CD14-positive monocyte (primary cell): ENCODE data around the gene MISP. TPM values are rescaled to one million over a fixed set of nuclear protein-coding genes. Genes with fewer than 3 reads are reported as not detected.

ENCODE experiments used
- DNase-seq, 3 donors: peaks; one replicate each; pipeline ENCODE4 v3.0.0-alpha.2; 2011 to 2022
- H2AFZ ChIP-seq: 2 replicates; pipeline ENCODE4 v1.6.0; 2012; ENCODE audit warnings: mild to moderate bottlenecking, low read depth, low read length, inconsistent platforms; ENCODE audit not compliant: insufficient read depth, poor library complexity, severe bottlenecking
- H3K27ac ChIP-seq, 2 donors: 1 replicate in 1 of 2; 2 replicates in 1 of 2; pipeline ENCODE4 v1.5.1; 2012 to 2013; ENCODE audit warnings: low read length in 2 of 2, control low read depth in 1 of 2, inconsistent platforms in 1 of 2, low read depth in 1 of 2, mild to moderate bottlenecking in 1 of 2
- H3K27me3 ChIP-seq, 2 donors: one replicate each; pipeline versions ENCODE4 v1.6.0 to v1.6.1; 2011 to 2013; ENCODE audit warnings: low read length in 2 of 2; ENCODE audit not compliant: control insufficient read depth in 2 of 2, insufficient read depth in 2 of 2
- H3K36me3 ChIP-seq, 2 donors: replicated peaks in 1 of 2; 1 replicate in 1 of 2; 2 replicates in 1 of 2; pipeline versions ENCODE4 v1.5.1 to v1.6.1; 2012 to 2013; ENCODE audit warnings: low read length in 2 of 2, control low read depth in 1 of 2, inconsistent platforms in 1 of 2, mild to moderate bottlenecking in 1 of 2; ENCODE audit not compliant: insufficient read depth in 2 of 2, control insufficient read depth in 1 of 2
- H3K4me1 ChIP-seq, 2 donors: 1 replicate in 1 of 2; 2 replicates in 1 of 2; pipeline versions ENCODE4 v1.5.1 to v1.6.1; 2012 to 2013; ENCODE audit warnings: low read length in 2 of 2, control low read depth in 1 of 2, inconsistent platforms in 1 of 2, mild to moderate bottlenecking in 1 of 2, moderate library complexity in 1 of 2; ENCODE audit not compliant: insufficient read depth in 2 of 2, control insufficient read depth in 1 of 2
- H3K4me2 ChIP-seq: replicated peaks from 2 replicates; pipeline ENCODE3; 2012; ENCODE audit warnings: low read length, moderate library complexity, mild to moderate bottlenecking; ENCODE audit not compliant: poor library complexity, severe bottlenecking; ENCODE audit errors: extremely low read depth
- H3K4me3 ChIP-seq, 3 experiments: fragments of 200-600 bp in 1 of 3; sonication (generic) in 1 of 3; replicated peaks in 1 of 3; 1 replicate in 2 of 3; 2 replicates in 1 of 3; pipeline ENCODE4 v1.5.1; 2011 to 2013; ENCODE audit warnings: low read length in 3 of 3, mild to moderate bottlenecking in 3 of 3, control low read depth in 2 of 3, low read depth in 2 of 3, inconsistent platforms in 1 of 3, moderate library complexity in 1 of 3
- H3K79me2 ChIP-seq: 2 replicates; pipeline ENCODE4 v1.6.0; 2012; ENCODE audit warnings: mild to moderate bottlenecking, control low read depth, inconsistent platforms, low read length, moderate library complexity; ENCODE audit not compliant: insufficient read depth
- H3K9ac ChIP-seq: 2 replicates; pipeline ENCODE4 v1.6.0; 2017; ENCODE audit warnings: low read length, mild to moderate bottlenecking; ENCODE audit not compliant: insufficient read depth, poor library complexity, severe bottlenecking
- H3K9me3 ChIP-seq, 2 donors: replicated peaks in 1 of 2; 1 replicate in 1 of 2; 2 replicates in 1 of 2; pipeline versions ENCODE4 v1.5.1 to v1.6.1; 2012 to 2013; ENCODE audit warnings: low read length in 2 of 2, control low read depth in 1 of 2; ENCODE audit not compliant: control insufficient read depth in 1 of 2, insufficient read depth in 1 of 2
- H4K20me1 ChIP-seq: 2 replicates; pipeline ENCODE4 v1.6.0; 2012; ENCODE audit warnings: mild to moderate bottlenecking, low read length, control low read depth, moderate library complexity; ENCODE audit not compliant: insufficient read depth
- H3K27ac Mint-ChIP-seq, 7 donors: one replicate each; pipeline ENCODE4 v1.8.0; 2020; ENCODE audit warnings: mild to moderate bottlenecking in 7 of 7, mixed read lengths in 7 of 7, moderate library complexity in 6 of 7, inconsistent platforms in 2 of 7
- H3K27me3 Mint-ChIP-seq, 3 donors: one replicate each; pipeline ENCODE4 v1.8.0; 2021 to 2022; ENCODE audit warnings: low read depth in 3 of 3, mild to moderate bottlenecking in 3 of 3, mixed read lengths in 3 of 3, moderate library complexity in 3 of 3, inconsistent platforms in 1 of 3
- H3K36me3 Mint-ChIP-seq, 2 donors: one replicate each; pipeline ENCODE4 v1.8.0; 2020; ENCODE audit warnings: mixed read lengths in 2 of 2, inconsistent platforms in 1 of 2, mild to moderate bottlenecking in 1 of 2
- H3K4me1 Mint-ChIP-seq: one replicate; pipeline ENCODE4 v1.8.0; 2020; ENCODE audit warnings: mild to moderate bottlenecking, mixed read lengths
- H3K4me3 Mint-ChIP-seq, 2 donors: one replicate each; pipeline ENCODE4 v1.8.0; 2020; ENCODE audit warnings: mild to moderate bottlenecking in 2 of 2, mixed read lengths in 2 of 2, moderate library complexity in 1 of 2
- H3K9me3 Mint-ChIP-seq, 7 donors: one replicate each; pipeline ENCODE4 v1.8.0; 2020 to 2022; ENCODE audit warnings: mixed read lengths in 7 of 7, mild to moderate bottlenecking in 6 of 7, moderate library complexity in 6 of 7, inconsistent platforms in 2 of 7
- WGBS: methylation state at CpG from one replicate; pipeline ENCODE4 v1.1.5; 2013; ENCODE audit warnings: missing lambda C conversion rate; ENCODE audit not compliant: insufficient coverage; 5-methylcytosine and 5-hydroxymethylcytosine counted together
- intact Hi-C, 2 donors: fragments of 100-400 bp; cut with micrococcal nuclease; formaldehyde crosslinking; loops; one replicate each; pipeline versions ENCODE4 v1.15.0 to v1.15.1; 2023
- polyA plus RNA-seq, 3 donors: library from polyadenylated mRNA; depleted of rRNA in 1 of 3; unstranded in 2 of 3; stranded (reverse) in 1 of 3; fragments of 300-500 nt in 2 of 3; fragments of >200 nt in 1 of 3; fragmentation: Illumina TruSeq in 2 of 3; gene quantifications; 1 replicate in 2 of 3; 2 replicates in 1 of 3; pipeline ENCODE4 v1.2.3, GENCODE V29; 2012 to 2021
- TF ChIP-seq, protein P1 (sequence below): fragments of 200-600 bp; IDR thresholded peaks from one replicate; pipeline ENCODE4 v1.8.0; 2022; ENCODE audit warnings: antibody characterized with exemption, mild to moderate bottlenecking

Gene MISP
- polyA plus RNA-seq, 3 donors, result not detected

DNA sequence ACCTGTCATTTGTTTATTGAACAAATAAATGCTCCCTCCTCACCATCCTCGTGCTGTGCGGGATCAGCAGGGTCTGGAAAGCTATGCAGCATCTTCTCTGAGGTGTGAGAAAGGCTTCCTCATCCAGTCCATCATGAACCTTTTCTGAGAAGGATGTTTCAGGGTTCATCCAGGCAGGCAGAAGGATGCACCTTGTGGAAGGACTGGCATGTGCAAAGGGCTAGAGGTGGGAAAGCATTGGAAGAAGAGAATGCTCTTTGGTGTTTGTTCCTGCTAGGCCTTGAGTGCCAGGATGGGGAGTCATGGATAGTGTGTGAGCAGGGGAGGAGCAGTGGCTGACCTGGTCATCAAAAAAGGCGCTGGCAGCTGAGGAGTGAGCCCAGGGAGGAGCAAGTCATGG, 35.6 kb upstream of the MISP start:
- H3K4me1 ChIP-seq, result peaks cover 10 to 17% of the 10 kb centered on the region in 2 donors
- H4K20me1 ChIP-seq, result no peaks in the 10 kb centered on the region
- H2AFZ ChIP-seq, result no peak overlapping the region
- no peak for DNase-seq
- H3K36me3 ChIP-seq, result no peaks in the 10 kb centered on the region
- no peak overlapping the region for H3K27ac ChIP-seq
- peaks cover 8 to 20% (median 10%) of the 10 kb centered on the region in 7 donors for H3K9me3 Mint-ChIP-seq
- intact Hi-C loops, result no loop called here
- H3K36me3 Mint-ChIP-seq, result peaks cover 0 to 6% of the 10 kb centered on the region in 2 donors
- H3K4me3 ChIP-seq, result no peak overlapping the region
- H3K4me2 ChIP-seq, result no peak overlapping the region
- no peak overlapping the region for H3K9ac ChIP-seq
- H3K4me1 Mint-ChIP-seq, result peaks cover 5% of the 10 kb centered on the region
- no peak overlapping the region for H3K4me3 Mint-ChIP-seq
- WGBS, result 100% methylated on average over 1 of the region's 3 CpGs
- peaks cover 3 to 24% of the 10 kb centered on the region in 2 donors for H3K27me3 ChIP-seq
- H3K27ac Mint-ChIP-seq, result no peak overlapping the region
- H3K9me3 ChIP-seq, result peaks cover 5 to 8% of the 10 kb centered on the region in 2 donors
- H3K27me3 Mint-ChIP-seq, result peaks cover 24 to 33% (median 26%) of the 10 kb centered on the region in 3 donors
- no peaks in the 10 kb centered on the region for H3K79me2 ChIP-seq
- TF ChIP-seq, protein P1, sequence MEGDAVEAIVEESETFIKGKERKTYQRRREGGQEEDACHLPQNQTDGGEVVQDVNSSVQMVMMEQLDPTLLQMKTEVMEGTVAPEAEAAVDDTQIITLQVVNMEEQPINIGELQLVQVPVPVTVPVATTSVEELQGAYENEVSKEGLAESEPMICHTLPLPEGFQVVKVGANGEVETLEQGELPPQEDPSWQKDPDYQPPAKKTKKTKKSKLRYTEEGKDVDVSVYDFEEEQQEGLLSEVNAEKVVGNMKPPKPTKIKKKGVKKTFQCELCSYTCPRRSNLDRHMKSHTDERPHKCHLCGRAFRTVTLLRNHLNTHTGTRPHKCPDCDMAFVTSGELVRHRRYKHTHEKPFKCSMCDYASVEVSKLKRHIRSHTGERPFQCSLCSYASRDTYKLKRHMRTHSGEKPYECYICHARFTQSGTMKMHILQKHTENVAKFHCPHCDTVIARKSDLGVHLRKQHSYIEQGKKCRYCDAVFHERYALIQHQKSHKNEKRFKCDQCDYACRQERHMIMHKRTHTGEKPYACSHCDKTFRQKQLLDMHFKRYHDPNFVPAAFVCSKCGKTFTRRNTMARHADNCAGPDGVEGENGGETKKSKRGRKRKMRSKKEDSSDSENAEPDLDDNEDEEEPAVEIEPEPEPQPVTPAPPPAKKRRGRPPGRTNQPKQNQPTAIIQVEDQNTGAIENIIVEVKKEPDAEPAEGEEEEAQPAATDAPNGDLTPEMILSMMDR, result no peak

DNA sequence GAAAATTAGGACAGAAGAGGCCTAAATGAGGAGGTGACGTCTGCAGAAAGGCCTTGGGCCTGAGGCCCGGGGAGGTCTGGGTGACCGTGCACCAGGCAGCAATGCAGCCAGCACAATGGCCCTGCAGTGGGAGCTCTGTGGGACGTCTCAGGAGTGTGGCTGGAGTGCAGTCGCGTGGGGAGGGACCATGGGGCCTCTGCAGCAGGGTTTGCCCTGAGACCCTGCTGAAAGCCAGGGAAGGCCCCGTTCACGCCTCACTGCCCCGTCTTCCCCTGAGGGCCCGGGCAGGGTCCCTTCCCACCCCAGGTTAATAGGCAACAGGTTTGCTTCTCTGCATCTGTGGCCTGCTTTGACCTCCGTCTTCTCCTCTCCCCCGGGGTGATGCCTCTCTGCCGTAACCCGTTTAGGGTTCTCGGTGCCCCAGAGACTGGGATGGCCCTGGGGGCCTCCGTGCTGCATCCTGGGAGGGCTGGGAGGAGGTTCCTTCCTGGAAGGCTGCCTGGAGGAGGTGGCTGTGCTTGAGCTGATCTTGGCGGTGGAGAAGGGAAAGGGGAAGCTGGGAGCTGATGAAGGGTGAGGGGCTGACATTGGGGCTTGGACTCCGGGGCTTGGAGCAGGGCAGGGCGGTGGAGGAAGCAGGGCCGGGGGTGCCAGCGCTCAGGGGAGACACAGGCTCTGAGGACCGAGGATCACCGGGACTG, 32.5 kb upstream of the MISP start:
- H3K9me3 ChIP-seq, result peaks cover 5 to 8% of the 10 kb centered on the region in 2 donors
- peaks cover 7 to 22% of the 10 kb centered on the region in 2 donors for H3K27me3 ChIP-seq
- Mint-ChIP-seq H3K27ac (peak overlapping the region in 1 of 7 donors; percentile 64), H3K36me3 (peaks cover 2 to 6% of the 10 kb centered on the region in 2 donors), H3K4me1 (peaks cover 6% of the 10 kb centered on the region), H3K4me3 (peak overlapping the region in 1 of 2 donors; percentile 59), H3K9me3 (peaks cover 8 to 23% (median 11%) of the 10 kb centered on the region in 7 donors), H3K27me3 (peaks cover 24 to 45% (median 34%) of the 10 kb centered on the region in 3 donors)
- H3K4me2 ChIP-seq, result peak overlapping the region; percentile 39
- H3K4me3 ChIP-seq, result peak overlapping the region in 1 of 3 experiments; percentile 34
- no peak overlapping the region for H2AFZ ChIP-seq
- H3K27ac ChIP-seq, result no peak overlapping the region
- no peak overlapping the region for H3K9ac ChIP-seq
- DNase-seq, result no peak
- intact Hi-C loops, result no loop called here
- WGBS, result 75% methylated on average over 19 of the region's 23 CpGs
- H3K4me1 ChIP-seq, result peaks cover 10 to 17% of the 10 kb centered on the region in 2 donors
- H4K20me1 ChIP-seq, result no peaks in the 10 kb centered on the region
- no peaks in the 10 kb centered on the region for H3K36me3 ChIP-seq
- H3K79me2 ChIP-seq, result no peaks in the 10 kb centered on the region
- TF ChIP-seq, protein P1, result no peak
